IMR-90 (cell line): ENCODE measurements around the gene NAIF1. TPM values are rescaled to one million over a fixed set of nuclear protein-coding genes. Genes with fewer than 3 reads are reported as not detected.

Experiments used
- ATAC-seq: fragments of 200-7000 bp; cut with Tn5 transposase; 2 replicates; pipeline ENCODE4 v1.9.1; 2020; ENCODE audit warnings: low read depth, mild to moderate bottlenecking, moderate library complexity
- BruUV-seq: library from RNA; stranded (reverse); fragments of 400-500 nt; replicated peaks from 2 replicates; lab custom pipeline; 2021; lab: Mats Ljungman, UMichigan
- CTCF ChIA-PET: fragments of 300-600 bp; formaldehyde crosslinking; extraction: SDS; loops from one replicate; lab custom pipeline; 2021; ENCODE audit warnings: antibody characterized with exemption; lab: Yijun Ruan, JAX
- POLR2A ChIA-PET: fragments of 300-600 bp; sonication (Branson Sonifier 250); formaldehyde crosslinking; loops from one replicate; lab custom pipeline; 2022; ENCODE audit warnings: antibody characterized with exemption; ENCODE audit not compliant: unreplicated experiment; lab: Charles Lee
- DNase-seq: peaks from one replicate; pipeline ENCODE4 v3.0.0; 2013
- H2AFZ ChIP-seq: replicated peaks from 2 replicates; pipeline ENCODE3; 2013; ENCODE audit warnings: low read length, mild to moderate bottlenecking; ENCODE audit not compliant: poor library complexity
- H2AK5ac ChIP-seq: 2 replicates; pipeline ENCODE4 v1.6.1; 2013; ENCODE audit warnings: low read depth, low read length, inconsistent platforms
- H2AK9ac ChIP-seq: replicated peaks from 2 replicates; pipeline ENCODE3; 2013; ENCODE audit warnings: mild to moderate bottlenecking, low read depth, low read length, moderate library complexity; ENCODE audit not compliant: poor library complexity
- H2BK120ac ChIP-seq: 2 replicates; pipeline ENCODE4 v1.6.1; 2013; ENCODE audit warnings: low read depth, low read length, inconsistent platforms
- H2BK15ac ChIP-seq: 3 replicates; pipeline ENCODE4 v1.6.1; 2013; ENCODE audit warnings: low read depth, low read length, inconsistent platforms
- H2BK20ac ChIP-seq: 2 replicates; pipeline ENCODE4 v1.6.1; 2013; ENCODE audit warnings: low read depth, mild to moderate bottlenecking, inconsistent platforms, low read length, moderate library complexity
- H2BK5ac ChIP-seq: 2 replicates; pipeline ENCODE4 v1.6.1; 2013; ENCODE audit warnings: mild to moderate bottlenecking, low read depth, low read length, inconsistent platforms; ENCODE audit not compliant: poor library complexity, severe bottlenecking
- H3K14ac ChIP-seq: replicated peaks from 2 replicates; pipeline ENCODE4 v1.6.1; 2013; ENCODE audit warnings: low read depth, low read length, inconsistent platforms
- H3K18ac ChIP-seq: 2 replicates; pipeline ENCODE4 v1.6.1; 2013; ENCODE audit warnings: low read depth, low read length, control low read depth
- H3K23ac ChIP-seq: 2 replicates; pipeline ENCODE4 v1.6.1; 2013; ENCODE audit warnings: low read depth, low read length, inconsistent platforms
- H3K27ac ChIP-seq: 2 replicates; pipeline ENCODE4 v1.5.1; 2013; ENCODE audit warnings: mild to moderate bottlenecking, control low read depth, low read length; ENCODE audit not compliant: insufficient read depth
- H3K27me3 ChIP-seq: 2 replicates; pipeline ENCODE4 v1.6.1; 2013; ENCODE audit warnings: low read length; ENCODE audit not compliant: control insufficient read depth, insufficient read depth
- H3K36me3 ChIP-seq: 2 replicates; pipeline ENCODE4 v1.6.1; 2013; ENCODE audit warnings: low read length, mixed read lengths; ENCODE audit not compliant: control insufficient read depth, insufficient read depth
- H3K4ac ChIP-seq: 2 replicates; pipeline ENCODE4 v1.6.1; 2013; ENCODE audit warnings: low read depth, low read length, inconsistent platforms
- H3K4me1 ChIP-seq: 2 replicates; pipeline ENCODE4 v1.6.1; 2013; ENCODE audit warnings: low read length, mixed read lengths; ENCODE audit not compliant: control insufficient read depth, insufficient read depth
- H3K4me2 ChIP-seq: 2 replicates; pipeline ENCODE4 v1.6.1; 2013; ENCODE audit warnings: low read depth, mild to moderate bottlenecking, control low read depth, low read length, moderate library complexity
- H3K4me3 ChIP-seq: 2 replicates; pipeline ENCODE4 v1.5.1; 2013; ENCODE audit warnings: low read depth, mild to moderate bottlenecking, control low read depth, low read length, moderate library complexity; ENCODE audit not compliant: insufficient read depth
- H3K56ac ChIP-seq: 2 replicates; pipeline ENCODE4 v1.6.1; 2013; ENCODE audit warnings: low read length, inconsistent platforms; ENCODE audit not compliant: insufficient read depth; ENCODE audit errors: extremely low read depth
- H3K79me1 ChIP-seq, 2 experiments: 2 replicates each; pipeline ENCODE4 v1.6.1; 2013; ENCODE audit warnings: low read length in 2 of 2, inconsistent platforms in 1 of 2, low read depth in 1 of 2
- H3K9ac ChIP-seq: 2 replicates; pipeline ENCODE4 v1.6.1; 2013; ENCODE audit warnings: low read depth, low read length, control low read depth
- H3K9me1 ChIP-seq: 2 replicates; pipeline ENCODE4 v1.6.1; 2013; ENCODE audit warnings: low read length, inconsistent platforms; ENCODE audit not compliant: insufficient read depth
- H3K9me3 ChIP-seq: 2 replicates; pipeline ENCODE4 v1.6.1; 2013; ENCODE audit warnings: low read length; ENCODE audit not compliant: control insufficient read depth, insufficient read depth
- H4K20me1 ChIP-seq: 2 replicates; pipeline ENCODE4 v1.6.1; 2013; ENCODE audit warnings: low read length, inconsistent platforms; ENCODE audit not compliant: insufficient read depth
- H4K5ac ChIP-seq: 2 replicates; pipeline ENCODE4 v1.6.1; 2013; ENCODE audit warnings: mild to moderate bottlenecking, low read depth, low read length, control low read depth
- H4K8ac ChIP-seq, 2 experiments: 2 replicates each; pipeline ENCODE4 v1.6.1; 2013; ENCODE audit warnings: low read depth in 2 of 2, low read length in 2 of 2, control low read depth in 1 of 2, inconsistent platforms in 1 of 2
- H4K91ac ChIP-seq: 2 replicates; pipeline ENCODE4 v1.6.1; 2013; ENCODE audit warnings: low read depth, low read length, inconsistent platforms; ENCODE audit not compliant: insufficient read depth
- BHLHE40 ChIP-seq: fragments of 150-350 bp; IDR thresholded peaks from 2 replicates; pipeline ENCODE4 v1.6.1; 2016; ENCODE audit warnings: mild to moderate bottlenecking, low read depth, low read length
- CHD1 ChIP-seq: IDR thresholded peaks from 2 replicates; pipeline ENCODE4 v1.6.1; 2012; ENCODE audit warnings: low read depth, low read length, improper control_type of control experiment
- FOS ChIP-seq: fragments of 150-350 bp; IDR thresholded peaks from 2 replicates; pipeline ENCODE4 v1.6.1; 2016; ENCODE audit warnings: low read depth, low read length
- MAFK ChIP-seq: IDR thresholded peaks from 2 replicates; pipeline ENCODE4 v1.6.1; 2012; ENCODE audit warnings: low read depth, low read length, improper control_type of control experiment
- MAZ ChIP-seq: IDR thresholded peaks from 2 replicates; pipeline ENCODE4 v1.6.1; 2012; ENCODE audit warnings: low read depth, mild to moderate bottlenecking, low read length, improper control_type of control experiment, moderate library complexity, borderline replicate concordance
- MXI1 ChIP-seq: IDR thresholded peaks from 2 replicates; pipeline ENCODE4 v1.6.1; 2012; ENCODE audit warnings: low read depth, mild to moderate bottlenecking, low read length, moderate library complexity, borderline replicate concordance
- NFE2L2 ChIP-seq: fragments of 150-350 bp; IDR thresholded peaks from 2 replicates; pipeline ENCODE4 v1.6.1; 2016; ENCODE audit warnings: low read depth, mild to moderate bottlenecking, low read length
- RAD21 ChIP-seq: IDR thresholded peaks from 2 replicates; pipeline ENCODE4 v1.6.1; 2012; ENCODE audit warnings: low read length, improper control_type of control experiment
- RCOR1 ChIP-seq: IDR thresholded peaks from 2 replicates; pipeline ENCODE4 v1.6.1; 2012; ENCODE audit warnings: mild to moderate bottlenecking, low read length, improper control_type of control experiment; ENCODE audit not compliant: insufficient replicate concordance
- RFX5 ChIP-seq: IDR thresholded peaks from 2 replicates; pipeline ENCODE4 v1.8.0; 2012; ENCODE audit warnings: low read depth, mild to moderate bottlenecking, low read length, moderate library complexity
- SMC3 ChIP-seq: fragments of 150-350 bp; IDR thresholded peaks from 2 replicates; pipeline ENCODE4 v1.6.1; 2016; ENCODE audit warnings: low read depth, mild to moderate bottlenecking, antibody characterized with exemption, low read length, moderate library complexity
- WGBS, 2 experiments: methylation state at CpG; one replicate each; pipeline versions ENCODE4 v1.1.5 to v1.1.7; 2013; ENCODE audit warnings: missing lambda C conversion rate in 2 of 2; ENCODE audit not compliant: insufficient read length in 1 of 2; ENCODE audit errors: extremely low coverage in 2 of 2; 5-methylcytosine and 5-hydroxymethylcytosine counted together
- dilution Hi-C: fragments of 300-500 bp; cut with HindIII; formaldehyde crosslinking; loops from one replicate; pipeline ENCODE4 v1.14.3; 2018; ENCODE audit warnings: low sequenced_read_pairs; ENCODE audit not compliant: unreplicated experiment
- in situ Hi-C: fragments of 300-500 bp; cut with MboI; formaldehyde crosslinking; loops from 3 replicates; pipeline ENCODE4 v1.14.3; 2019; ENCODE audit warnings: low sequenced_read_pairs, inconsistent platforms, mixed read lengths
- intact Hi-C: fragments of 100-400 bp; cut with micrococcal nuclease; formaldehyde crosslinking; loops from 2 replicates; pipeline ENCODE4 v1.10.0; 2022
- polyA plus RNA-seq, 3 experiments: library from polyadenylated mRNA; depleted of rRNA; stranded (reverse); fragments of >200 nt; gene quantifications; 2 replicates each; pipeline ENCODE4 v1.2.3, GENCODE V29; 2012; ENCODE audit warnings: low replicate concordance in 1 of 3
- total RNA-seq: library from RNA; depleted of rRNA; stranded (reverse); fragments of >200 nt; gene quantifications from 2 replicates; pipeline ENCODE4 v1.2.3, GENCODE V29; 2012

NAIF1 gene
- total and polyA plus RNA-seq, 2 of the 4 experiments (the other 2 are of a cell fraction), result 9.7 to 10.1 TPM

GRCh38 chr9:128026255-128026772 is 40.8 kb downstream of the NAIF1 start:
- ChIA-PET POLR2A (no interaction called here), CTCF (interaction anchor here (0.7 kb wide), 1 partner anchor 15 kb away, joined by 3 read pairs; no protein-coding TSS in a partner anchor)
- no peak overlapping the region for H3K27ac ChIP-seq
- no peak overlapping the region for H3K14ac ChIP-seq
- no peak overlapping the region for H3K4ac ChIP-seq
- no peak overlapping the region for H2BK20ac ChIP-seq
- no peak overlapping the region for H3K23ac ChIP-seq
- intact Hi-C loops (no loop called here), in situ Hi-C loops (no loop called here), dilution Hi-C loops (no loop called here)
- no peak overlapping the region for H3K4me2 ChIP-seq
- H3K36me3 ChIP-seq, result no peaks in the 10 kb centered on the region
- H3K79me1 ChIP-seq, result no peaks in the 10 kb centered on the region
- WGBS, 2 experiments, result 92% methylated on average over 8 of the region's 12 CpGs; no CpG with 5 or more reads in 1 of the 2 experiments
- peak overlapping the region; percentile 51 for H2AK9ac ChIP-seq
- no peak overlapping the region for H3K18ac ChIP-seq
- peaks cover 4% of the 10 kb centered on the region; the same call in 1 of the 2 replicates for H3K4me1 ChIP-seq
- H4K20me1 ChIP-seq, result no peaks in the 10 kb centered on the region
- no peak overlapping the region for H2BK120ac ChIP-seq
- no peak overlapping the region; the same call in 1 of the 2 replicates for H4K91ac ChIP-seq
- H3K4me3 ChIP-seq, result no peak overlapping the region
- H4K5ac ChIP-seq, result no peak overlapping the region
- peak overlapping the region; percentile 63 for H2AFZ ChIP-seq
- no peak overlapping the region for H3K56ac ChIP-seq
- H3K9ac ChIP-seq, result no peak overlapping the region
- ATAC-seq (no peak), DNase-seq (no peak)
- no TSS peak for BruUV-seq
- no peaks in the 10 kb centered on the region for H3K27me3 ChIP-seq
- H3K9me3 ChIP-seq, result no peaks in the 10 kb centered on the region
- no peak overlapping the region for H2BK5ac ChIP-seq
- TF ChIP-seq SMC3, result no peak
- TF ChIP-seq BHLHE40, result no peak
- no peak for TF ChIP-seq MXI1
- TF ChIP-seq RCOR1, result no peak
- TF ChIP-seq RFX5, result no peak
- TF ChIP-seq MAFK, result no peak
- TF ChIP-seq RAD21, result no peak
- TF ChIP-seq NFE2L2, result no peak
- no peak for TF ChIP-seq MAZ
- TF ChIP-seq CHD1, result no peak
- TF ChIP-seq FOS, result no peak
- peak overlapping the region in 1 of 2 experiments; percentile 59; a peak in 1 of 4 replicates for H4K8ac ChIP-seq
- H2AK5ac ChIP-seq, result no peak overlapping the region
- H2BK15ac ChIP-seq, result no peak overlapping the region
- 0 out of 2 replicates have a peak, but pooled peaks cover 2% of the 10 kb centered on the region for H3K9me1 ChIP-seq
